ENCODE measurements around the gene HMGB4.

DNA sequence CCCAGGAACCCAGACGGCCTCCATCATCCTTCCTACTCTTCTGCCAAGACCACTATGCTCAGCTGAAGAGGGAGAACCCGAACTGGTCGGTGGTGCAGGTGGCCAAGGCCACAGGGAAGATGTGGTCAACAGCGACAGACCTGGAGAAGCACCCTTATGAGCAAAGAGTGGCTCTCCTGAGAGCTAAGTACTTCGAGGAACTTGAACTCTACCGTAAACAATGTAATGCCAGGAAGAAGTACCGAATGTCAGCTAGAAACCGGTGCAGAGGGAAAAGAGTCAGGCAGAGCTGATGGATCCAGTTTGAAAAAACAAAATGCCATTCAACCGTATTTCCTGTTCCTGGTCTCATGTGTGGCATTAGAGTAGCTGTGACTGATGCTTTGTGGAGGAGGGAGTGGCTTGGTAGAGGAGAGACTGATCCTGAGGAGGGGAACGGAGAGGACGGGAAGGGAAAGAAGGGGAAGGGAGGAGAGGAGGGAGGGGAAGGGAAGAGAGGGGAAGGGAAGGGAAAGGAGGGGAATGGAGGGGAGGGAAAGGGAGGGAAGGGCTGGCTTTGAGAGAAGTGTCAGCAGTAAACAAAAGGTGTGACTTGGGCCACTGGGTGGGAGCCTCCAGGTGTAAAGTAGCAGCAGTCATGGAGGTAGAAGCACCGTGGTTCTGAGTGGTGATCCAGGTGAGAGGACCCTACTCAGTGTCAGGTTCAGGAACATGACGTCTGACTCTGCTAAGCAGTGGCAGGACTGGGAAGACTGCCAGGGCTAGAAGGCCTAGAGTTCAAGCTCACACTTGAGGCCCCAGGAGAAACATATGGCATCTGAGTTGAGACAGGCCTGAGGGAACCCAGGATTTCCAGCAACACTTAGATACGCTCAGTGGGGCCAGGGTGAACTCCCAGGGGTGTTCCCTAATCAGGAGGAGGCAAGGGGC is 846 bp downstream of the HMGB4 start:
- TF ChIP-seq POLR2AphosphoS5 (IDR thresholded peaks at IDR 0.05): no peak
- TF ChIP-seq, protein P1, sequence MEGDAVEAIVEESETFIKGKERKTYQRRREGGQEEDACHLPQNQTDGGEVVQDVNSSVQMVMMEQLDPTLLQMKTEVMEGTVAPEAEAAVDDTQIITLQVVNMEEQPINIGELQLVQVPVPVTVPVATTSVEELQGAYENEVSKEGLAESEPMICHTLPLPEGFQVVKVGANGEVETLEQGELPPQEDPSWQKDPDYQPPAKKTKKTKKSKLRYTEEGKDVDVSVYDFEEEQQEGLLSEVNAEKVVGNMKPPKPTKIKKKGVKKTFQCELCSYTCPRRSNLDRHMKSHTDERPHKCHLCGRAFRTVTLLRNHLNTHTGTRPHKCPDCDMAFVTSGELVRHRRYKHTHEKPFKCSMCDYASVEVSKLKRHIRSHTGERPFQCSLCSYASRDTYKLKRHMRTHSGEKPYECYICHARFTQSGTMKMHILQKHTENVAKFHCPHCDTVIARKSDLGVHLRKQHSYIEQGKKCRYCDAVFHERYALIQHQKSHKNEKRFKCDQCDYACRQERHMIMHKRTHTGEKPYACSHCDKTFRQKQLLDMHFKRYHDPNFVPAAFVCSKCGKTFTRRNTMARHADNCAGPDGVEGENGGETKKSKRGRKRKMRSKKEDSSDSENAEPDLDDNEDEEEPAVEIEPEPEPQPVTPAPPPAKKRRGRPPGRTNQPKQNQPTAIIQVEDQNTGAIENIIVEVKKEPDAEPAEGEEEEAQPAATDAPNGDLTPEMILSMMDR (IDR thresholded peaks at IDR 0.05): no peak
- no peak for TF ChIP-seq POLR2A (IDR thresholded peaks at IDR 0.05)
